ENCODE results near the gene AP5B1. TPM values are rescaled to one million over a fixed set of nuclear protein-coding genes. Genes with fewer than 3 reads are reported as not detected.

AP5B1 gene
- total RNA-seq, 4 donors from 2014 or later = 12.7 to 27.5 (median 18.8) TPM

DNA sequence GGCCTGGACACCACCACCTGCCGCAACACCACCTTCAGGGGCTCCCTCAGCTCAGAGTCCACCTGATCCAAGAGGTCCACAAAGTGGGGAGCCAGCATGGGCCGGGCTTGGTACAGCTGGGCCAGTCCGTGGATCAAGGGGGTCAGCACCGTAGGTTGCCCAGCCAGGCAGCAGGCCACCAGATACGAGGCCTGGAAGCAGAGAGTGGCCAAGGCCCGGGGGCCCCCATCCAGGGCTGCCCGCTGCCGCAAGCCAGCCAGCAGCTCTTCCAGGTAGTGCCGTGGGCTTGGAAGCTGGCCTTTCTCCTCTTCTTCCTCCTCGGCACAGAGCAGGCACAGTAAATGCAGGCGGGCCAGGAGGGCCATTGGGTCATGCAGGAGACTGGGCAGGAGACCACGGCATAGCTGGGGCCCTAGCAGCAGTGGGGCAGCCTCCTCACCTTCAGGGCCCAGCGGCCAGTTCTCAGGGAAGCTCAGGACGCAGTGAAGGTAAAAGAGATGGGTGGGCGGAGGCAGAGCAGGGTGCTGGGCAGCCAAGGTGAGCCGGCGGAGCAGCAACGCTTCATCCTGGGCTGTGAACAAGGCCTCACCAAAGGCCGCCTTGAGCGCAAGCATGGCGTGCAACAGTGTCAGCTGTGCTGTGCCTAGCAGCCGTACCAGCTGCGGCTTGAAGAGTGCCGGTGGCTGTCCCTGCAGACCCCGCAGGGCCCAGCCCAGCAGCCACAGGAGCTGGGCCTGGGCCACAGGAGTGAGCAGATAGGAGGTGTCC is 1.7 kb downstream of the AP5B1 start:
- Histone ChIP-seq H3K4me1 (peaks cover 0 to 33% (median 12%) of the 10 kb centered on the region in 4 donors), H3K36me3 (peaks cover 0 to 30% (median 0%) of the 10 kb centered on the region in 3 donors), H3K9me3 (no peaks in the 10 kb centered on the region), H3K4me3 (peak overlapping the region in 3 of 4 donors; percentile 91 to 92 (median 91)), H3K27ac (peak overlapping the region in 1 of 4 donors; percentile 77), H3K27me3 (no peaks in the 10 kb centered on the region)
- TF ChIP-seq EP300 (IDR thresholded peaks at IDR 0.05) = no peak
- TF ChIP-seq CTCF (IDR thresholded peaks at IDR 0.05) = no peak
- TF ChIP-seq POLR2A (IDR thresholded peaks at IDR 0.05) = no peak
- DNase-seq (ENCODE audit: low spot score in 2 of 2) = no peak
- WGBS, 2 donors = 93 to 97% methylated on average over 11 to 24 of the region's 25 CpGs

DNA sequence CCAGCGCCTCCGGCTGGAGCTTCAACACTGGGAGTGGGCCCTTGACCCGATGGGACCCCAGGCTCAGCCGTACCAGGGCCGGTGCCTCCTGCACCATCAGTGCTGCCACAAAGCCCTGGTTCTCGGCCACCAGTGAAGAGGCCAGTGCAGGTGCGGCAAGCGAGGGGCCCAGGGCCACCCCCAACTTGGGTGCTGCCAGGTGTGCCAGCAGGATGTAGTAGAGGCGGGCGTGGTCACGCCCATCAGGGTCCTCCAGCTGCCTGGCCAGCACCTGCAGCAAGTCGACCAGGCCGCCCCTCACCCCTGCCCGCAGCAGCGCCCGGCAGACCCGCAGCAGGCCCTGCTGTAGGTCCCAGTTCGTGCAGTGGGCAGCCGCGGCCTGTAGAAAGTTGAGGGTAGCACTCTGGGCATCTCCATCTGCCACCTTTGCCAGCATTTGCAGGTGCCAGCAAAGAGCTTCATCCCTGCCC is 2.3 kb downstream of the AP5B1 start:
- no peak for DNase-seq (ENCODE audit: low spot score in 2 of 2)
- Histone ChIP-seq H3K27me3 (no peaks in the 10 kb centered on the region), H3K9me3 (no peaks in the 10 kb centered on the region), H3K4me1 (peaks cover 0 to 37% (median 12%) of the 10 kb centered on the region in 4 donors), H3K36me3 (peaks cover 0 to 30% (median 0%) of the 10 kb centered on the region in 3 donors), H3K4me3 (no peak overlapping the region), H3K27ac (no peak overlapping the region)
- WGBS, 2 donors = 94% methylated on average over 11 to 20 of the region's 20 CpGs
- no peak for TF ChIP-seq EP300 (IDR thresholded peaks at IDR 0.05)
- TF ChIP-seq POLR2A (IDR thresholded peaks at IDR 0.05) = no peak
- TF ChIP-seq CTCF (IDR thresholded peaks at IDR 0.05) = no peak

DNA sequence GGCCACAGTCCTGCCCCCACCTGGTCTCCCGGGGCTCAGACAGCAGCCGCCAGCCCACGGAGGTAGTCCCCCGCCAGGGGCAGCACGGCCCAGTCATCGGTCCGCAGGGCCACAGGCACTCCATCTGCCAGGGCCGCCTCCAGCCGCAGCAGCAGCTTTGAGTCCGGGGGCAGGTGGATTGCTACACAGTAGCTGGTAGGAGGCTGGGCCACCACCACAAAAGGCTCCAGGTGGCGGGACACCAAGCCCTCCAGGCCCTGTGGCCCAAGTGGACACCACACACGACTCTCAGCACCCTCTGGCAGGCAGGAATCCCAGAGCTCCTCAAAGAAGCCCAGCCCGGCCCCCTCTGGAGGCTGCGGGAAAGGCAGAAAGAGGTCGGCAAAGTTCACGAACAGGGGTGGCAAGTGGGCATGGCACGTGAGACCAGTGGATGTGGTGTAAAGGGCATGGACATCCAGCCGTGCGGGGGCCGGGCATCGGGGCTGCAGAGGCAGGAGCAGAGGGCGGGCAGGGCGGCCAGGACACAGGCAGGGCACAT is 2.9 kb downstream of the AP5B1 start:
- no peak for TF ChIP-seq EP300 (IDR thresholded peaks at IDR 0.05)
- no peak for TF ChIP-seq POLR2A (IDR thresholded peaks at IDR 0.05)
- TF ChIP-seq CTCF (IDR thresholded peaks at IDR 0.05) = no peak
- Histone ChIP-seq H3K9me3 (no peaks in the 10 kb centered on the region), H3K4me3 (no peak overlapping the region), H3K4me1 (peaks cover 0 to 37% (median 12%) of the 10 kb centered on the region in 4 donors), H3K27me3 (no peaks in the 10 kb centered on the region), H3K27ac (no peak overlapping the region), H3K36me3 (peaks cover 0 to 30% (median 0%) of the 10 kb centered on the region in 3 donors)
- WGBS, 2 donors = 82 to 84% methylated on average over 21 to 23 of the region's 23 CpGs
- DNase-seq (ENCODE audit: low spot score in 2 of 2) = no peak

DNA sequence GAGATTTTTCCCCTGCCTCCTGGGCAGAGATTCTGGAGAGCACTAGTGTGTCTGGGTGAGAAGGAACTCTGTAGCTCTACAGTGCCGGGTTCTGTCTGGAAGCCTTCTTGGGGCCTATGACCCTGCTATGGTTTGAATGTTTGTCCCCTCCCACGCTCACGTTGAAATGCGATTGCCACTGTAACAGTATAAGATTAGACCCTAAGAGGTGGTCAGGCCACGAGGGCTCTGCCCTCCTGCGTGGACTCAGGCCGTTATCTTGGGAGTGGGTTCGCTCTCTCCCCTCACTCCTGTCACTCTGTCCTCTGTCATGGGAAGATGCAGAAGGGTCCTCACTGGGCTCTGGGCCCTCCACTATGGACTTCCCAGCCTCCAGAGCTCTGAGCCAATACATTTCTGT is 3.5 kb downstream of the AP5B1 start:
- TF ChIP-seq EP300 (IDR thresholded peaks at IDR 0.05) (no peak), CTCF (IDR thresholded peaks at IDR 0.05) (no peak), POLR2A (IDR thresholded peaks at IDR 0.05) (no peak)
- Histone ChIP-seq H3K4me3 (no peak overlapping the region), H3K27me3 (no peaks in the 10 kb centered on the region), H3K4me1 (peaks cover 0 to 37% (median 12%) of the 10 kb centered on the region in 4 donors), H3K9me3 (no peaks in the 10 kb centered on the region), H3K36me3 (peaks cover 0 to 30% (median 0%) of the 10 kb centered on the region in 3 donors), H3K27ac (no peak overlapping the region)
- DNase-seq (ENCODE audit: low spot score in 2 of 2) = no peak
- WGBS, 2 donors = 70 to 73% methylated on average over 8 of the region's 8 CpGs

- H3K36me3 ChIP-seq = peaks cover 0 to 30% (median 0%) of the 10 kb centered on the region in 3 donors
- peaks cover 0 to 35% (median 12%) of the 10 kb centered on the region in 4 donors for H3K4me1 ChIP-seq
- H3K4me3 ChIP-seq = no peak overlapping the region
- no peaks in the 10 kb centered on the region for H3K27me3 ChIP-seq
- DNase-seq (ENCODE audit: low spot score in 2 of 2) = no peak
- H3K27ac ChIP-seq = peak overlapping the region in 1 of 4 donors; percentile 18
- H3K9me3 ChIP-seq = no peaks in the 10 kb centered on the region
- 88% methylated on average over 7 to 8 of the region's 8 CpGs for WGBS, 2 donors
- TF ChIP-seq CTCF (IDR thresholded peaks at IDR 0.05) (no peak), EP300 (IDR thresholded peaks at IDR 0.05) (no peak), POLR2A (IDR thresholded peaks at IDR 0.05) (no peak)
Measured at GRCh38 chr11:65776710-65777141, 4.0 kb downstream of the AP5B1 start.
